HepG2 (cell line): ENCODE results near the gene EPC1. TPM values are rescaled to one million over a fixed set of nuclear protein-coding genes. Genes with fewer than 3 reads are reported as not detected.
A peak's percentile ranks its signal among the peaks of the same experiment; 100 is the strongest.

Experiments used
- ATAC-seq: fragments of 200-7000 bp; cut with Tn5 transposase; 3 replicates; pipeline ENCODE4 v1.9.1; 2020; ENCODE audit warnings: mild to moderate bottlenecking, moderate library complexity
- Bru-seq: library from RNA; stranded (reverse); fragments of 400-500 nt; gene quantifications from one replicate; lab custom pipeline; 2021; lab: Mats Ljungman, UMichigan
- BruChase-seq, 2 experiments: library from RNA; stranded (reverse); fragments of 400-500 nt; gene quantifications; one replicate each; lab custom pipeline; 2021; lab: Mats Ljungman, UMichigan
- BruUV-seq: library from RNA; stranded (reverse); fragments of 400-500 nt; replicated peaks from 2 replicates; lab custom pipeline; 2021; lab: Mats Ljungman, UMichigan
- CTCF ChIA-PET: fragments of 300-600 bp; formaldehyde crosslinking; extraction: SDS; loops from one replicate; lab custom pipeline; 2021; ENCODE audit warnings: low total read pairs, inconsistent platforms, low intra/inter-chr PET ratio; lab: Yijun Ruan, JAX
- POLR2A ChIA-PET: fragments of 350-600 bp; sonication (Branson Sonifier 250); formaldehyde crosslinking; loops from one replicate; lab custom pipeline; 2020; ENCODE audit warnings: antibody characterized with exemption, inconsistent platforms; lab: Yijun Ruan, JAX
- DNase-seq: peaks from one replicate; pipeline ENCODE4 v3.0.0-alpha.2; 2015; ENCODE audit warnings: low spot score
- FAIRE-seq: peaks from 3 replicates; lab custom pipeline; 2011; peaks lifted over from hg19 to GRCh38; lab: Jason Lieb, UNC
- H2AFZ ChIP-seq: one replicate; pipeline ENCODE4 v1.6.1; 2011; ENCODE audit warnings: low read length, inconsistent platforms
- H3K27ac ChIP-seq: fragments of 300-600 bp; 3 replicates; pipeline ENCODE4 v1.8.0; 2011; ENCODE audit warnings: mixed run types, mild to moderate bottlenecking, mixed read lengths, low read length, inconsistent platforms; ENCODE audit not compliant: insufficient read depth; ENCODE audit errors: extremely low read length
- H3K27me3 ChIP-seq, 2 experiments: fragments of 200-600 bp in 1 of 2; 2 replicates in 1 of 2; 3 replicates in 1 of 2; pipeline versions ENCODE4 v1.6.0 to v1.8.0; 2011; ENCODE audit warnings: low read length in 2 of 2, mild to moderate bottlenecking in 2 of 2, moderate library complexity in 2 of 2, inconsistent platforms in 1 of 2; ENCODE audit not compliant: insufficient read depth in 2 of 2, control insufficient read depth in 1 of 2
- H3K36me3 ChIP-seq, 2 experiments: fragments of 200-600 bp in 1 of 2; replicated peaks in 1 of 2; 2 replicates in 1 of 2; 3 replicates in 1 of 2; pipeline versions ENCODE4 v1.5.1 to v1.8.0; 2011; ENCODE audit warnings: low read length in 2 of 2, inconsistent platforms in 1 of 2; ENCODE audit not compliant: insufficient read depth in 2 of 2, control insufficient read depth in 1 of 2
- H3K4me1 ChIP-seq: 2 replicates; pipeline ENCODE4 v1.5.1; 2012; ENCODE audit warnings: low read length, inconsistent platforms; ENCODE audit not compliant: insufficient read depth
- H3K4me2 ChIP-seq: 2 replicates; pipeline ENCODE4 v1.6.0; 2011; ENCODE audit warnings: low read depth, low read length, inconsistent platforms
- H3K4me3 ChIP-seq, 3 experiments: fragments of 200-600 bp in 1 of 3; sonication (generic), shearing (Covaris generic) in 1 of 3; replicated peaks in 1 of 3; 2 replicates each; pipeline ENCODE4 v1.5.1; 2011 to 2016; ENCODE audit warnings: low read length in 3 of 3, inconsistent platforms in 2 of 3, low read depth in 2 of 3, mild to moderate bottlenecking in 2 of 3, control low read depth in 1 of 3, mixed read lengths in 1 of 3; ENCODE audit not compliant: insufficient read depth in 1 of 3
- H3K79me2 ChIP-seq: one replicate; pipeline ENCODE4 v1.6.1; 2011; ENCODE audit warnings: low read length, inconsistent platforms; ENCODE audit not compliant: insufficient read depth
- H3K9ac ChIP-seq: 2 replicates; pipeline ENCODE4 v1.6.0; 2011; ENCODE audit warnings: mild to moderate bottlenecking, low read depth, low read length, inconsistent platforms; ENCODE audit not compliant: insufficient read depth
- H3K9me3 ChIP-seq: 2 replicates; pipeline ENCODE4 v1.5.1; 2012; ENCODE audit warnings: mild to moderate bottlenecking, low read length
- H4K20me1 ChIP-seq: 2 replicates; pipeline ENCODE4 v1.6.0; 2011; ENCODE audit warnings: inconsistent platforms, mild to moderate bottlenecking, low read length, moderate library complexity; ENCODE audit not compliant: insufficient read depth
- AGO2 ChIP-seq: fragments of 200-400 bp; formaldehyde crosslinking; optimal IDR thresholded peaks from 2 replicates; pipeline ENCODE3; 2017; ENCODE audit warnings: mild to moderate bottlenecking, low read depth, low read length, moderate library complexity
- HES4 ChIP-seq: sonication (generic); formaldehyde crosslinking; IDR thresholded peaks from 2 replicates; pipeline ENCODE4 v1.9.0; 2021; ENCODE audit warnings: mild to moderate bottlenecking, missing genetic modification reagents, borderline replicate concordance
- MNT ChIP-seq: fragments of 450-650 bp; IDR thresholded peaks from 2 replicates; pipeline ENCODE4 v1.6.1; 2016
- NFYC ChIP-seq: IDR thresholded peaks from 2 replicates; pipeline ENCODE4 v1.6.1; 2016; ENCODE audit warnings: missing genetic modification reagents, missing compliant biosample characterization
- ZNF281 ChIP-seq: sonication (generic); formaldehyde crosslinking; IDR thresholded peaks from 2 replicates; pipeline ENCODE4 v1.4.0; 2020; ENCODE audit warnings: missing genetic modification reagents, borderline replicate concordance
- ZNF317 ChIP-seq: sonication (generic); formaldehyde crosslinking; IDR thresholded peaks from 2 replicates; pipeline ENCODE4 v1.5.0; 2020; ENCODE audit warnings: mild to moderate bottlenecking, missing genetic modification reagents
- ZNF382 ChIP-seq: sonication (generic); formaldehyde crosslinking; IDR thresholded peaks from 2 replicates; pipeline ENCODE4 v1.5.0; 2020; ENCODE audit warnings: missing genetic modification reagents, mild to moderate bottlenecking, borderline replicate concordance
- ZNF44 ChIP-seq: sonication (generic); formaldehyde crosslinking; IDR thresholded peaks from 2 replicates; pipeline ENCODE4 v1.5.1; 2020; ENCODE audit warnings: mild to moderate bottlenecking, missing genetic modification reagents
- ZNF468 ChIP-seq: sonication (generic); formaldehyde crosslinking; IDR thresholded peaks from 2 replicates; pipeline ENCODE4 v1.8.0; 2022; ENCODE audit warnings: mild to moderate bottlenecking, moderate library complexity, missing genetic modification reagents
- ZNF614 ChIP-seq: IDR thresholded peaks from 2 replicates; pipeline ENCODE4 v1.6.1; 2018; ENCODE audit warnings: missing biosample characterization, missing genetic modification reagents, inconsistent platforms, borderline replicate concordance
- ZNF616 ChIP-seq: sonication (generic); formaldehyde crosslinking; IDR thresholded peaks from 2 replicates; pipeline ENCODE4 v1.5.0; 2020; ENCODE audit warnings: low read depth, mild to moderate bottlenecking, missing genetic modification reagents
- ZNF879 ChIP-seq: sonication (generic); formaldehyde crosslinking; IDR thresholded peaks from 2 replicates; pipeline ENCODE4 v1.8.1; 2023; ENCODE audit warnings: missing genetic modification reagents
- WGBS: methylation state at CpG from one replicate; pipeline ENCODE4 v1.1.6; 2017; ENCODE audit warnings: low lambda C conversion rate; 5-methylcytosine and 5-hydroxymethylcytosine counted together
- in situ Hi-C: cut with HindIII; loops from 2 replicates; pipeline ENCODE4 v1.10.0; 2017; ENCODE audit warnings: low pct_unique_long_range_greater_than_20kb; ENCODE audit not compliant: extremely low pct_ligation_motif_present
- intact Hi-C: fragments of 100-400 bp; cut with micrococcal nuclease; formaldehyde crosslinking; loops from one replicate; pipeline ENCODE4 v1.10.0; 2022; ENCODE audit not compliant: unreplicated experiment
- long read RNA-seq, 2 experiments: library from RNA in 1 of 2; library from polyadenylated mRNA in 1 of 2; stranded (forward) in 1 of 2; unstranded in 1 of 2; transcript quantifications; one replicate each; pipeline ENCODE4 v2.0.0, GENCODE V29; 2019 to 2022
- polyA minus RNA-seq, 3 experiments: library from RNA; depleted of rRNA, polyadenylated mRNA; stranded (reverse); fragments of >200 nt; gene quantifications; 2 replicates each; pipeline ENCODE4 v1.2.3, GENCODE V29; 2011; ENCODE audit warnings: low replicate concordance in 1 of 3
- polyA plus RNA-seq, 8 experiments: library from polyadenylated mRNA; depleted of rRNA in 3 of 8; stranded (reverse) in 7 of 8; unstranded in 1 of 8; fragments of >200 nt; fragmentation: Illumina TruSeq in 4 of 8; extraction: Trizol in 4 of 8; gene quantifications; 2 replicates each; pipeline versions ENCODE4 v1.2.1 to v1.2.3, GENCODE V29; 2011 to 2016; ENCODE audit warnings: low read depth in 4 of 8, missing spikeins in 1 of 8, mixed read lengths in 1 of 8; ENCODE audit not compliant: insufficient read depth in 1 of 8
- total RNA-seq, 5 experiments: library from RNA; depleted of rRNA; stranded (reverse); fragments of >200 nt; fragmentation: Illumina TruSeq; extraction: Trizol; gene quantifications; 2 replicates each; pipeline ENCODE4 v1.2.3, GENCODE V29; 2016; ENCODE audit warnings: low read depth in 1 of 5

Gene EPC1
- 23.6 and 28.7 TPM in 2 replicates for total RNA-seq (2016; rRNA removed; fragmentation: Illumina TruSeq; extraction: Trizol)
- total RNA-seq (2016; cell fraction: cytosol; rRNA removed; fragmentation: Illumina TruSeq; extraction: Trizol; ENCODE audit: low read depth) = 18.0 and 19.2 TPM in 2 replicates
- total RNA-seq (2016; cell fraction: insoluble cytoplasmic fraction; rRNA removed; fragmentation: Illumina TruSeq; extraction: Trizol) = 25.1 and 29.8 TPM in 2 replicates
- total RNA-seq (2016; cell fraction: membrane; rRNA removed; fragmentation: Illumina TruSeq; extraction: Trizol) = 26.1 and 31.2 TPM in 2 replicates
- total RNA-seq (2016; cell fraction: nucleus; rRNA removed; fragmentation: Illumina TruSeq; extraction: Trizol) = 55.1 and 59.9 TPM in 2 replicates
- 39.2 and 44.2 TPM in 2 replicates for polyA plus RNA-seq (2011; rRNA removed)
- 24.6 and 24.8 TPM in 2 replicates for polyA plus RNA-seq (2011; cell fraction: cytosol; rRNA removed)
- 51.1 and 64.3 TPM in 2 replicates for polyA plus RNA-seq (2011; cell fraction: nucleus; rRNA removed)
- 11.5 and 11.9 TPM in 2 replicates for polyA plus RNA-seq (2012)
- 20.3 and 20.7 TPM in 2 replicates for polyA plus RNA-seq (2016; cell fraction: cytosol; fragmentation: Illumina TruSeq; extraction: Trizol; ENCODE audit: low read depth)
- 22.1 and 22.7 TPM in 2 replicates for polyA plus RNA-seq (2016; cell fraction: insoluble cytoplasmic fraction; fragmentation: Illumina TruSeq; extraction: Trizol; ENCODE audit: low read depth)
- 22.4 and 25.4 TPM in 2 replicates for polyA plus RNA-seq (2016; cell fraction: membrane; fragmentation: Illumina TruSeq; extraction: Trizol; ENCODE audit: low read depth)
- 67.0 and 70.2 TPM in 2 replicates for polyA plus RNA-seq (2016; cell fraction: nucleus; fragmentation: Illumina TruSeq; extraction: Trizol; ENCODE audit: insufficient read depth, low read depth)
- 49.8 and 55.1 TPM in 2 replicates for polyA minus RNA-seq (2011; rRNA and poly(A)+ RNA removed; ENCODE audit: low replicate concordance)
- 15.8 and 17.6 TPM in 2 replicates for polyA minus RNA-seq (2011; cell fraction: cytosol; rRNA and poly(A)+ RNA removed)
- polyA minus RNA-seq (2011; cell fraction: nucleus; rRNA and poly(A)+ RNA removed) = 112 and 118 TPM in 2 replicates
- percentile 93 among the genes with signal in this experiment for Bru-seq, nascent RNA
- BruChase-seq, experiment 1, labeled RNA remaining after a 6-hour chase = percentile 71 among the genes with signal in this experiment
- BruChase-seq, experiment 2, labeled RNA remaining after a 2-hour chase = percentile 76 among the genes with signal in this experiment
- long read RNA-seq, experiment 1, transcript EPC1-205 (2 exons, 591 nt) = major isoform, 7 of 17 reads
- long read RNA-seq, experiment 1, partial matches to known transcripts = 4 of 17 reads
- long read RNA-seq, experiment 1, other reads (novel, unspliced or antisense) = 2 of 17 reads
- long read RNA-seq, experiment 2, full-length matches to known transcripts = 11 of 38 reads
- long read RNA-seq, experiment 2, partial matches to known transcripts = 7 of 38 reads
- long read RNA-seq, experiment 2, other reads (novel, unspliced or antisense) = 20 of 38 reads

GRCh38 chr10:32346551-32347362 lies at the start of gene EPC1:
Gene EPC1 (minus strand): TSS chr10:32347158. CDS start chr10:32346915, 243 bp downstream.
- peaks cover 73% of the 10 kb centered on the region for H3K4me1 ChIP-seq
- H3K27ac ChIP-seq = peak within 1 kb of the TSS; percentile 100
- DNase-seq (peak; percentile 74), FAIRE-seq (no peak), ATAC-seq (peak; percentile 83)
- no TSS peak for BruUV-seq
- H3K9me3 ChIP-seq = no peaks in the 10 kb centered on the region
- intact Hi-C loops (loop anchor here (1.0 to 2.0 kb wide), 2 partner anchors 32 to 90 kb away; no protein-coding TSS in a partner anchor), in situ Hi-C loops (no loop called here)
- peaks cover 0 to 6% of the 10 kb centered on the region in 2 experiments; a peak in 2 of 5 replicates for H3K36me3 ChIP-seq
- POLR2A ChIA-PET = interaction anchor here (0.5 to 2.5 kb wide), 9 partner anchors 10 to 85 kb away, joined by 3 to 10 read pairs (median 5); no protein-coding TSS in a partner anchor
- 2% methylated on average over 12 of the region's 97 CpGs for WGBS
- CTCF ChIA-PET = interaction anchor here (2.4 kb wide), 1 partner anchor 21 kb away, joined by 18 read pairs; no protein-coding TSS in a partner anchor
- H3K27me3 ChIP-seq = no peaks in the 10 kb centered on the region
- peak within 1 kb of the TSS; percentile 86 for H3K4me2 ChIP-seq
- H3K4me3 ChIP-seq = peak within 1 kb of the TSS; percentile 89 to 96 (median 95)
- peak within 1 kb of the TSS; percentile 100 for H3K9ac ChIP-seq
- H3K79me2 ChIP-seq = peaks cover 68% of the 10 kb centered on the region
- peaks cover 33% of the 10 kb centered on the region for H4K20me1 ChIP-seq
- no peak within 1 kb of the TSS for H2AFZ ChIP-seq
- no peak; the same call in 1 of the 2 replicates for TF ChIP-seq HES4
- TF ChIP-seq ZNF468 (CRISPR knock-in tag) = no peak
- TF ChIP-seq ZNF616 = no peak
- 0 out of 2 replicates have a peak, but pooled peaks have one; percentile 54 for TF ChIP-seq ZNF879 (CRISPR knock-in tag)
- no peak for TF ChIP-seq ZNF44 (CRISPR knock-in tag)
- TF ChIP-seq ZNF281 (CRISPR knock-in tag) = peak; percentile 72; the same call in 1 of the 2 replicates
- peak; percentile 32; the same call in 1 of the 2 replicates for TF ChIP-seq ZNF317 (CRISPR knock-in tag)
- TF ChIP-seq ZNF614 (CRISPR knock-in tag) = 0 out of 2 replicates have a peak, but pooled peaks have one; percentile 6
- no peak for TF ChIP-seq ZNF382 (CRISPR knock-in tag)
- TF ChIP-seq AGO2 = peak; percentile 77
- no peak for TF ChIP-seq MNT
- no peak for TF ChIP-seq NFYC (CRISPR knock-in tag)
